SU-DHL-6 (cell line): ENCODE data around the gene TRMT112.

ENCODE experiments used
- EZH2phosphoT487 ChIP-seq: fragments of 200-600 bp; sonication (generic), shearing (Covaris generic); conservative IDR thresholded peaks from 2 replicates; pipeline ENCODE4 v1.6.1; 2018; ENCODE audit warnings: mild to moderate bottlenecking, antibody characterized with exemption, low read length, moderate library complexity, mixed read lengths
- TF ChIP-seq, protein P1 (sequence below): fragments of 200-600 bp; sonication (generic); IDR thresholded peaks from one replicate; pipeline ENCODE4 v1.5.1; 2017; ENCODE audit warnings: antibody characterized with exemption, mild to moderate bottlenecking, low read length, moderate library complexity; ENCODE audit not compliant: insufficient read depth, poor library complexity, severe bottlenecking

DNA sequence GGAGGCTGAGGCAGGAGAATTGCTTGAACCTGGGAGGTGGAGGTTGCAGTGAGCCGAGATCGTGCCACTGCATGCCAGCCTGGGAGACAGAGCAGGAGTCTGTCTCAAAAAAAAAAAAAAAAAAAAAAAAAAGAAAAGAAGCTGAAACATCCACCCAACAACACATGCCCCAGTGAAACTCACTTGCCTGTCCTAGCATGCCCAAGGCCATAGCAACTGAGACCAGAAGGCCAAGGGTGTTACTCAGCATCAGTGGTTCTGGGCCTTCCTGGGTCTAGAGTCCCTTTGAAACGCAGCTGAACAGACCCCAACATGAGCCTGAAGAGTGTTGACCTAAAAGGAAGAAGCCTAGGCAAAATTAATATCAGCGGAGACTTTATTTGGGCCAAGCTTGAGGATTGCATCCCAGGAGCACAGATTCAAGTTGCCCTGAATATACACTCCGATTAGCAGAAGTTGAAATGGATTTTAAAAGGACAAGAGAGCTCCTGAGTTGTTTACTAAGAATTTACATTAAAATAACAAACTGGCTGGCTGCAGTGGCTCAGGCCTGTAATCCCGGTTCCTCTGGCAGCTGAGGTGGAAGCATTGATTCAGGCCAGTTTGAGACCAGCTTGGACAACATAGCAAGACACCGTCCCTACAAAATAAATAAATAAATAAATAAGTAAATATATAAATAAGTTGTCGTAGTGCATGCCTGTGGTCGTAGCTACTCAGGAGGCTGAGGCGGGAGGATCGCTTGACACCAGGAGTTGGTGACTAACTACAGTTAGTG lies 7.5 kb upstream of the TRMT112 start:
- TF ChIP-seq, protein P1, sequence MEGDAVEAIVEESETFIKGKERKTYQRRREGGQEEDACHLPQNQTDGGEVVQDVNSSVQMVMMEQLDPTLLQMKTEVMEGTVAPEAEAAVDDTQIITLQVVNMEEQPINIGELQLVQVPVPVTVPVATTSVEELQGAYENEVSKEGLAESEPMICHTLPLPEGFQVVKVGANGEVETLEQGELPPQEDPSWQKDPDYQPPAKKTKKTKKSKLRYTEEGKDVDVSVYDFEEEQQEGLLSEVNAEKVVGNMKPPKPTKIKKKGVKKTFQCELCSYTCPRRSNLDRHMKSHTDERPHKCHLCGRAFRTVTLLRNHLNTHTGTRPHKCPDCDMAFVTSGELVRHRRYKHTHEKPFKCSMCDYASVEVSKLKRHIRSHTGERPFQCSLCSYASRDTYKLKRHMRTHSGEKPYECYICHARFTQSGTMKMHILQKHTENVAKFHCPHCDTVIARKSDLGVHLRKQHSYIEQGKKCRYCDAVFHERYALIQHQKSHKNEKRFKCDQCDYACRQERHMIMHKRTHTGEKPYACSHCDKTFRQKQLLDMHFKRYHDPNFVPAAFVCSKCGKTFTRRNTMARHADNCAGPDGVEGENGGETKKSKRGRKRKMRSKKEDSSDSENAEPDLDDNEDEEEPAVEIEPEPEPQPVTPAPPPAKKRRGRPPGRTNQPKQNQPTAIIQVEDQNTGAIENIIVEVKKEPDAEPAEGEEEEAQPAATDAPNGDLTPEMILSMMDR: no peak
- no peak for TF ChIP-seq EZH2phosphoT487
